Sigmoid colon (tissue), 7 donors: ENCODE data around the gene EMX2. TPM values are rescaled to one million over a fixed set of nuclear protein-coding genes. Genes with fewer than 3 reads are reported as not detected.

Source experiments
- DNase-seq: peaks from one replicate; pipeline ENCODE4 v3.0.0-alpha.2; 2019
- H3K27ac ChIP-seq, 4 donors: fragments of 200-600 bp; sonication (generic); one replicate each; pipeline ENCODE4 v1.5.1; 2016 to 2019; ENCODE audit warnings: mild to moderate bottlenecking in 1 of 4
- H3K27me3 ChIP-seq, 3 donors: fragments of 200-600 bp; sonication (generic); one replicate each; pipeline ENCODE4 v1.5.1; 2019; ENCODE audit warnings: mild to moderate bottlenecking in 1 of 3
- H3K36me3 ChIP-seq, 4 donors: fragments of 200-600 bp; sonication (generic); one replicate each; pipeline ENCODE4 v1.5.1; 2016 to 2019
- H3K4me1 ChIP-seq, 4 donors: fragments of 200-600 bp; sonication (generic); one replicate each; pipeline ENCODE4 v1.5.1; 2017 to 2019
- H3K4me3 ChIP-seq, 4 donors: fragments of 200-600 bp; sonication (generic); one replicate each; pipeline ENCODE4 v1.5.1; 2017 to 2019; ENCODE audit warnings: mild to moderate bottlenecking in 2 of 4, moderate library complexity in 1 of 4
- H3K9me3 ChIP-seq, 4 donors: fragments of 200-600 bp in 3 of 4; sonication (generic) in 3 of 4; one replicate each; pipeline versions ENCODE4 v1.5.1 to v1.6.1; 2013 to 2019
- CTCF ChIP-seq, 4 experiments: fragments of 450-650 bp in 3 of 4; fragments of 200-600 bp in 1 of 4; IDR thresholded peaks; one replicate each; pipeline ENCODE4 v1.5.1; 2016 to 2019; ENCODE audit warnings: antibody characterized with exemption in 4 of 4, mild to moderate bottlenecking in 3 of 4, moderate library complexity in 2 of 4
- EP300 ChIP-seq, 4 donors: sonication (generic); formaldehyde crosslinking; IDR thresholded peaks; one replicate each; pipeline ENCODE4 v1.6.1; 2017; ENCODE audit warnings: antibody characterized with exemption in 4 of 4
- POLR2A ChIP-seq, 2 donors: fragments of 450-650 bp; IDR thresholded peaks; one replicate each; pipeline ENCODE4 v1.6.1; 2016; ENCODE audit warnings: antibody characterized with exemption in 2 of 2, mild to moderate bottlenecking in 2 of 2, moderate library complexity in 2 of 2
- POLR2AphosphoS5 ChIP-seq, 4 donors: sonication (generic); formaldehyde crosslinking; IDR thresholded peaks; one replicate each; pipeline ENCODE4 v1.6.1; 2017; ENCODE audit warnings: antibody characterized with exemption in 4 of 4
- WGBS, 2 donors: extraction: QIAGEN DNeasy Blood & Tissue Kit; methylation state at CpG; one replicate each; pipeline ENCODE4 v1.1.7; 2013; 5-methylcytosine and 5-hydroxymethylcytosine counted together
- intact Hi-C: fragments of 100-400 bp; cut with DNase I; formaldehyde crosslinking; loops from one replicate; pipeline ENCODE4 v1.15.1; 2023
- polyA plus RNA-seq, 3 donors: library from polyadenylated mRNA; stranded (reverse); fragments of 200-250 nt; gene quantifications; one replicate each; pipeline ENCODE4 v1.2.3, GENCODE V29; 2013
- total RNA-seq, 4 donors: library from RNA; depleted of rRNA; stranded (reverse); fragments of >200 nt; gene quantifications; one replicate each; pipeline ENCODE4 v1.1.0, GENCODE V29; 2016
- donor health status: healthy with polysubstance abuse.
- donor health status: Bipolar disorder and iron deficiency.
- donor health status: healthy.

EMX2 gene
- total and polyA plus RNA-seq, 7 donors = 0.36 TPM; not detected in 6

DNA sequence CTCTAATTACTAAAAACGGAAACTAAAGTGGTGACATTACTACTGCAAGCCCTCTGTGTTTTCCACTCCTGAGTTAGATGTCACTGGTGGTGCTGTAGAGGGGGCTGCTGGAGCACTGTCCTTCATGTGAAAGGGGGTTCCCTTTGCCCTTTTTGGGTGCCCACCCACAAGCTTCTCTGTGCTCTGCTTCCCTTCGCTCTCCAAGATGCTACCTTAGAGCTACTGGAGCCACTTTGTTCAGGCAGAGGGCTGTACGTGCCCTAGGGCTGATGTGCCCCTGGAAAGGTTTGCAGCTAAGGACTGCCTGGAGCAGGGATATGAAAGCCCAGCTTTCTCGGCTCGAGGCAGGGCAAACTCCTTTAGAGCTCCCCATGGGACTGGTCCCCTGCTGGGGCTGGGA lies 28.3 kb downstream of the EMX2 start:
- 42 to 68% methylated on average over 4 to 5 of the region's 5 CpGs for WGBS, 2 donors
- no peaks in the 10 kb centered on the region for H3K4me1 ChIP-seq
- no peak overlapping the region for H3K4me3 ChIP-seq
- DNase-seq = peak; percentile 32
- peaks cover 0 to 14% (median 0%) of the 10 kb centered on the region in 3 donors for H3K27me3 ChIP-seq
- H3K36me3 ChIP-seq = no peaks in the 10 kb centered on the region
- H3K27ac ChIP-seq = no peak overlapping the region
- TF ChIP-seq EP300 (IDR thresholded peaks at IDR 0.05) = no peak
- no peak for TF ChIP-seq CTCF (IDR thresholded peaks at IDR 0.05)
- TF ChIP-seq POLR2A (IDR thresholded peaks at IDR 0.05) = no peak
- TF ChIP-seq POLR2AphosphoS5 (IDR thresholded peaks at IDR 0.05) = no peak
- intact Hi-C loops = no loop called here
- H3K9me3 ChIP-seq = no peaks in the 10 kb centered on the region

- no peaks in the 10 kb centered on the region for H3K4me1 ChIP-seq
- 24 to 34% methylated on average over 11 of the region's 11 CpGs for WGBS, 2 donors
- DNase-seq = peak; percentile 11
- no peaks in the 10 kb centered on the region for H3K36me3 ChIP-seq
- no peak overlapping the region for H3K4me3 ChIP-seq
- no peaks in the 10 kb centered on the region for H3K9me3 ChIP-seq
- intact Hi-C loops = no loop called here
- H3K27me3 ChIP-seq = peaks cover 0 to 6% (median 0%) of the 10 kb centered on the region in 3 donors
- no peak overlapping the region for H3K27ac ChIP-seq
- TF ChIP-seq CTCF (IDR thresholded peaks at IDR 0.05) (no peak), POLR2A (IDR thresholded peaks at IDR 0.05) (no peak), EP300 (IDR thresholded peaks at IDR 0.05) (no peak), POLR2AphosphoS5 (IDR thresholded peaks at IDR 0.05) (no peak)
Observed at GRCh38 chr10:117574498-117575146, 32.1 kb downstream of the EMX2 start.

- no peak overlapping the region for H3K27ac ChIP-seq
- H3K4me3 ChIP-seq = no peak overlapping the region
- H3K36me3 ChIP-seq = no peaks in the 10 kb centered on the region
- H3K27me3 ChIP-seq = no peaks in the 10 kb centered on the region
- no peaks in the 10 kb centered on the region for H3K9me3 ChIP-seq
- intact Hi-C loops = no loop called here
- 61 to 69% methylated on average over 3 of the region's 3 CpGs for WGBS, 2 donors
- DNase-seq = peak; percentile 19
- TF ChIP-seq CTCF (IDR thresholded peaks at IDR 0.05) = no peak
- TF ChIP-seq POLR2AphosphoS5 (IDR thresholded peaks at IDR 0.05) = no peak
- TF ChIP-seq POLR2A (IDR thresholded peaks at IDR 0.05) = no peak
- no peak for TF ChIP-seq EP300 (IDR thresholded peaks at IDR 0.05)
- H3K4me1 ChIP-seq = no peaks in the 10 kb centered on the region
Observed at GRCh38 chr10:117578490-117578889, 35.9 kb downstream of the EMX2 start.

- H3K4me3 ChIP-seq = no peak overlapping the region
- intact Hi-C loops = no loop called here
- no peaks in the 10 kb centered on the region for H3K9me3 ChIP-seq
- no peak overlapping the region for H3K27ac ChIP-seq
- 70 to 85% methylated on average over 5 of the region's 5 CpGs for WGBS, 2 donors
- TF ChIP-seq POLR2AphosphoS5 (IDR thresholded peaks at IDR 0.05) (no peak), EP300 (IDR thresholded peaks at IDR 0.05) (no peak), POLR2A (IDR thresholded peaks at IDR 0.05) (no peak), CTCF (IDR thresholded peaks at IDR 0.05) (no peak)
- H3K36me3 ChIP-seq = no peaks in the 10 kb centered on the region
- no peaks in the 10 kb centered on the region for H3K4me1 ChIP-seq
- H3K27me3 ChIP-seq = no peaks in the 10 kb centered on the region
- peak; percentile 53 for DNase-seq
Observed at GRCh38 chr10:117578999-117579590, 36.5 kb downstream of the EMX2 start.
